T-helper 9 cell (primary cell): ENCODE data around the gene SASS6.
"Not testable (repeated sequence)": the region's sequence is repeated elsewhere in the genome, so short reads cannot be mapped to it uniquely, and the experiment has no call there.

ENCODE experiments used
- DNase-seq: peaks from one replicate; pipeline ENCODE4 v3.0.0-alpha.2; 2020

The SASS6 gene

GRCh38 chr1:100107696-100108095 lies 25.0 kb downstream of the SASS6 start:
- no peak for DNase-seq

DNA sequence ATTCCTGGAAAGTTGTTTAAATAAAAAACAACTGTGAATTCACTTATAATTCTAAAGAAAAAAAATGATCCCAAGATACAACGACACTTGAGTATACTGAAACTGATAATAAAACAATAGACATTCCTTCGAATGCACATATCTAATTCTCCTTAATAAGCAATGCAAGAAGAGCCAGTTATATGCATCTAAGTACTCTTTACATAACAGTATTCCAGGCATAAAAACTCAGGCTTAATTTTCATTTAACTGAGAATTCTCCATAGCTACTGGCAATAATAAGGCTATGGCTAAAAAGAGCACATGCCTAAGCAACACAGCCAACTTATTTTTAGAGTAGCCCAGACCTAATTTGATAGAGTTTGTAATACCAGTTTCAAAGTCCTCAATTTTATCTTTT lies 31.2 kb downstream of the SASS6 start:
- DNase-seq = no peak

DNA sequence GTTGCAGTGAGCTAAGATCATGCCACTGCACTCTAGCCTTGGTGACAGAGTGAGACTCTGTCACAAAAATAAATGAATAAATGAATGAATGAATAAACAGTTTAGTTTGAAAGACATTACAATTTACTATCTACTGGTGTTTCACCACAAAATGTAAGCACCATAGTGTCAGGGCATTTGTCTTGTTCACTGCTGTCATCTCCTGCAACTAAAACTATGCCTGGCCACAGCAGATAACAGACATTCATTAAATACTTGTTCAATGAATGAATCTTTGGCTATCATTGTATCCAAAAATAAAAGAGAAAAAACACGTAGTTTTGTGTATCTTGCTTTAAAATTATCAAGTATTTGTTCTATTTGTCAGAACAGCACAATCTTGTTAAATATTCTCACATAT lies 32.5 kb downstream of the SASS6 start:
- no peak for DNase-seq

- DNase-seq = no peak
These were observed 42.3 kb downstream of the SASS6 start for GRCh38 chr1:100090471-100090870.

GRCh38 chr1:100089082-100089481 lies 43.6 kb downstream of the SASS6 start:
- DNase-seq = no peak

DNA sequence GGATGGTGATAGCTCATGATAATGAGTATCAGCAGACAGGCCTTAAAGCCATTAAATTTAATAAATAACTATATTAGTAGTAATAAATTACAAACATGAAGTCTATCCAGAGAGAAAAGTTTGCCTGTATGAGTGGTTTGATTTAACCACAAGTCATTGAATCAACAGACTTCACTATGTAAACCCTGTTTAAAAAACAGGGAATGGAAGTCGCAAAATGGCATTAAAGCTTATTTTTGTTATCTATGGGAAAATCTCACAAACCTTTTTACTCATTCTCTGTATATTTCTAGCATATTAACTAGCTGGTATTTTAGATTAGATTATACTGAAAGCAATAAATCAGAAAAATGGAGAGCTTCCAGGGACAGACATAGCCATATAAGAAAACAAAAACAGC lies 45.3 kb downstream of the SASS6 start:
- DNase-seq = no peak

DNA sequence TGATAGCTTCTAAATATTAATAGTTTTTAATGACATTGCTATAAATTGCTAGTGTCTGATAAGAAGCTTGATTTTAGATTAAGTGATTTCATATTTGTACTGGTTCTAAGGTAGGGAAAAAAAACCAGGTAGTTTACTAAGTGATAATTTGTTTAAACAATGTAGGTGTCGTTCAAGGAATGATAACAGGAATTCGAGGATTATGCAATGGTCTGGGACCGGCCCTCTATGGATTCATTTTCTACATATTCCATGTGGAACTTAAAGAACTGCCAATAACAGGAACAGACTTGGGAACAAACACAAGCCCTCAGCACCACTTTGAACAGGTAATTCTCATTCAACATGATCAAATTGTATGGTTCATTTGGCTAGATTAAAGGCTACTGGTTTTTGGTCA lies 52.4 kb downstream of the SASS6 start:
- no peak for DNase-seq

DNA sequence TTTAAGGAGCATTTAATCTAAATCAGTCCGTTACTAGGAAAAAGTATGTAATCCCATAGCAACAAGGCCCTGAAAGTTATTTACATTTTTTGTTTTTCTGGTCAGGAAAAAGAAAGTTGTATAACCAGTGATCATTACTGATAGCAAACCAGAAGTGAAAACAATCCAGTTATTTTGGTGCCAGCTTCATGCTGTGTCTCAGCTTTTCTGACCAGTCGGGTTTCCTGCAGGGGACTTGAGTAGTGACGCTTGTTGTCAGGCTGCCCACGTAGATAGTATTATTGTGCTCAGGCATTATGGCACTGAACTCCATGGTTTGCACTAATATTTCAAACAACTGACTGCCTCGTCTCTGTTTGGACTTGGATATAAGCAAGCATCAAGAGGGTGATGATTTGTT lies 55.2 kb downstream of the SASS6 start:
- no peak for DNase-seq

GRCh38 chr1:100076744-100077143 lies 56.0 kb downstream of the SASS6 start:
- no peak for DNase-seq

GRCh38 chr1:100076319-100076718 lies 56.4 kb downstream of the SASS6 start:
- DNase-seq = no peak

GRCh38 chr1:100075773-100076172 lies 57.0 kb downstream of the SASS6 start:
- no peak for DNase-seq

DNA sequence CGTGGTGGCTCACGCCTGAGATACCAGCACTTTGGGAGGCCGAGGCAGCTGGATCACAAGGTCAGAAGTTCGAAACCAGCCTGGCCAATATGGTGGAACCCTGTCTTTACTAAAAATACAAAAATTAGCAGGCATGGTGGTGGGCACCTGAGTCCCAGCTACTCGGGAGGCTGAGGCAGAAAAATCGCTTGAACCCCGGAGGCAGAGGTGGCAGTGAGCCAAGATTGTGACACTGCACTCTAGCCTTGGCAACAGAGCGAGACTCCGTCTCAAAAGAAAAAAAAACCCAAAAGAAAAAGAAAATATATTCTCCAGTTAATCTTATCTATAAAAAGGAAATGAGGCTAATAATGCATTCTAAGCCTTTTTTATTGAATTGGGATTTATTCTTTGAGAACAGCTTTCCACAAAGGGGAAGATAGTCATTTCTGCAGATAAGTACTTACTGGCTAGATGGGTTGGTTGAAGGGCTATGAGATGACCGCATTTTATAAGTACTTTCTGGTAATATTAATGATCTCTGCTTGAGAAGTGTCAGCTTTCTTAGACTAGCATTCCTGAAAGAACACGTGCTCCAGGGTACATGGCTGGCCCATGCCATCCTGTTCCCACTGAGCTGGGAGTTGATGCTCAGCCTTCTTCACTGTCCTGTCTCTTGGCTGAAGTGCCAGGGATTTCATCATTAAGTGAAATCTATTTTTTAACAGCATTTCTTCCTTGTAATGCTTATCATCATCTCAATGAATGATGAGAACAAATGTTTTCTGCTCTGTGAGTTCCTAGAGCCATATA lies 57.9 kb downstream of the SASS6 start:
- no peak for DNase-seq

DNA sequence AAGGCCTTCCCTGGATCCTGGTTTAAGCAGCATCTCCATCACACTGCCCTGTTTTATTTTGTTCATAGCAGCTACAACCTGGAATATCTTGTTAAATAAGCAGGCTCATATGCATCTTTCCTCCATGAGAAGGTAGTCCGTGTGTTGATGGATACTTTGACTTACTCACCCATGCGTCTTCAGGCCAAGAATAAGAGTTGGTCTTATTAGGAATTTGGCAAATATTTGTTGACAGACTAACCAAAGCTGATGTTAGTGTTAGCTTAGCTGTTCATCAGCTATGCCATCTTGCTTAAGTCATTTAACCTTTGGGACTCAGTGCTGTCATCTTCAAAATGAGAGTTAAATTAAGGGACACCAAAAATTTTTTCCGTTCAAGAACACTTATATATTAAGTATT lies 59.2 kb downstream of the SASS6 start:
- DNase-seq = no peak

GRCh38 chr1:100070201-100070939 lies 62.4 kb downstream of the SASS6 start:
- no peak for DNase-seq

- no peak for DNase-seq
These were observed 66.8 kb downstream of the SASS6 start for GRCh38 chr1:100065969-100066227.

DNA sequence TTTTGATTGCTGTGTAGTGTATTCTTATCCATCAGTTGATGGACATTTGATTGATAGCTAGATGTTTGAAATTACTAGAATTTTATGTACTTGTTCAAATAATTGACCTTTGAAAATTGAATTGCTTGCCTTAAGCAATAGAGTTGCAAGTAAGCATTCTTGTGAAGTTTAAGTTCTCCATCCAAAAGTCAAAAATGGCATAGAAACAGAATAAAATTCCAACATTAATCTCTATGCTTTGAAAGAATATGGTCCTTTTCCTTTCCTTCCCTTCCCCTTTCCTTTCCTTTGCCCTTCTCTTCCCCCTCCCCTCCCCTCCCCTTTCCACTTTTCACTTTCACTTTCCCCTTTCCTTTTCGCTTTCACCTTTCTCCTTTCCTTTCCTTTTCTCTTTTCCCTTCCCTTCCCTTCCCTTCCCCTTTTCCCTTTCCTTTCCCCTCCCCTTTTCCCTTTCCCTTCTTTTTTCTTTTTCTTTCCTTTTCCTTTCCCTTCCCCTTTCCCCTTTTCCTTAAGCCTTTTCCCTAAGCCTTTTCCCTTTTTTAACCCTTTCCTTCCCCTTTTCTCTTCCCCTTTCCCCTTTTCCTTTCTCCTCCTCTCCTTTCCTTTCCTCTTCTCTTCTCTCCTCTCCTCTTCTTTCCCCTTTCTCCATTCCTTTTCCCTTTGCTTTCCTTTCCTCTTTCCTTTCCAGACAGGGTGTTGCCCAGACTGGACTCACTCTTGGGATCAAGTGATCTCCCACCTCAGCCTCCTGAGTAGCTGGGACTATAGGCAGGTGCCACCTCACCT lies 67.4 kb downstream of the SASS6 start:
- DNase-seq = no peak

DNA sequence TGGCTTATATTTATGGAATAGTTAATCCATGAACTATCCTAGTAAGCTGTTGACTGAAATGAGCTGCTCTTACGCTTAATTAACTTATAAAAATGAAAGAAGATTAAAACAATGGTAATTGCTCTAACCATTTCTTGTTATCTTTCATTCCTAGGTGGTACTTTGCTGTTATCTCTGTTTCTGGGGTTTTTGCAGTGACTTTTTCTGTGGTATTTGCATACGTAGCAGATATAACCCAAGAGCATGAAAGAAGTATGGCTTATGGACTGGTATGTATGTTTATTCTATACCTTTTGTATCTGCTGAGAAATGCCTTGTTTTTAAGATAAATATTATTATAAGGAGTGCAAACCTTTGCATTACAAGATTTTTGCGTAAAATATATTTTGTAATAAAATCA lies 71.0 kb downstream of the SASS6 start:
- DNase-seq = no peak

- DNase-seq = no peak
These were observed 79.0 kb downstream of the SASS6 start for GRCh38 chr1:100053727-100054126.

- DNase-seq = no peak
These were observed 79.6 kb downstream of the SASS6 start for GRCh38 chr1:100053119-100053518.

- DNase-seq = no peak
These were observed 80.8 kb downstream of the SASS6 start for GRCh38 chr1:100051893-100052292.

DNA sequence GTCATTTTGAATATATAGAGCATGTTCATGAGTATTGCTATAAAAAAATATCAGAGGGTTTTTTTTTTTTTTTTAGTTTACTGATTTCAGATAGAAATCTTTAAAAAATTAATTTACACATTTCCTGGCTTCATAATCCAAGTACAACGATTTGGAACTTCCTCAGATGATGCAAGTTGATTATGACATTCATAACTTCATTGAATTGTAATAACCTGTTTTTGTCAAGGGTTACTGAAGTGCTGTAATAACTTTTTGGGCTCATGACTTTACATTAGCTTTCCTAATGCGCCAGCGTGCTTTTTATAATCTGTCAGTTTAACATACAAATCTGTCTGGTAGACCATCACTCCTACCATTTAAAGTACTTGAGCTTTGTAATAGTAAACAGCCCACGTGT lies 81.3 kb downstream of the SASS6 start:
- no peak for DNase-seq

GRCh38 chr1:100050139-100050538 lies 82.6 kb downstream of the SASS6 start:
- no peak for DNase-seq

DNA sequence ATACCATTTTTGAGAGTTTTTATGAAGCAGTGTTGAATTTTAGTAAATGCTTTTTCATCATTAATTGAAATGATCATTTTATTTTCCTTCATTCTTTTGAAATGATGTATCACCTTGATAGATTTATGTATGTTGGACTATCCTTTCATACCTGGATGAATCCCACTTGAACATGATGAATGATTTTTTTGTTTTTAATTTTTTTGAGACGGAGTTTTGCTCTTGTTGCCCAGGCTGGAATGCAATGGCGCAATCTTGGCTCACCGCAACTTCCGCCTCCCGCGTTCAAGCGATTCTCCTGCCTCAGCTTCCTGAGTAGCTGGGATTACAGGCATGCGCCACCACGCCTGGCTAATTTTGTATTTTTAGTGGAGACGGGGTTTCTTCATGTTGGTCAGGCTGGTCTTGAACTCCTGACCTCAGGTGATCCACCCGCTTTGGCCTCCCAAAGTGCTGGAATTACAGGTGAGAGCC lies 85.5 kb downstream of the SASS6 start:
- not testable (repeated sequence) for DNase-seq

GRCh38 chr1:100045206-100045605 lies 87.5 kb downstream of the SASS6 start:
- no peak for DNase-seq
